K562 (cell line): ENCODE results near the gene ARSA.

Experiments used
- POLR2A ChIP-seq: fragments of 450-650 bp; conservative IDR thresholded peaks from 2 replicates; pipeline ENCODE4 v1.6.1; 2016
- POLR2AphosphoS5 ChIP-seq: IDR thresholded peaks from 2 replicates; pipeline ENCODE4 v1.6.1; 2011; ENCODE audit warnings: mild to moderate bottlenecking, low read depth, low read length, moderate library complexity; ENCODE audit not compliant: control insufficient read depth, insufficient read depth
- TF ChIP-seq, protein P1 (sequence below), 3 experiments: IDR thresholded peaks in 2 of 3; conservative IDR thresholded peaks in 1 of 3; 2 replicates each; pipeline ENCODE4 v1.5.1; 2011 to 2012; ENCODE audit warnings: low read length in 3 of 3, mild to moderate bottlenecking in 3 of 3, control low read depth in 2 of 3, improper control_type of control experiment in 1 of 3, inconsistent platforms in 1 of 3, low read depth in 1 of 3, mixed read lengths in 1 of 3, moderate library complexity in 1 of 3; ENCODE audit not compliant: insufficient read depth in 2 of 3

DNA sequence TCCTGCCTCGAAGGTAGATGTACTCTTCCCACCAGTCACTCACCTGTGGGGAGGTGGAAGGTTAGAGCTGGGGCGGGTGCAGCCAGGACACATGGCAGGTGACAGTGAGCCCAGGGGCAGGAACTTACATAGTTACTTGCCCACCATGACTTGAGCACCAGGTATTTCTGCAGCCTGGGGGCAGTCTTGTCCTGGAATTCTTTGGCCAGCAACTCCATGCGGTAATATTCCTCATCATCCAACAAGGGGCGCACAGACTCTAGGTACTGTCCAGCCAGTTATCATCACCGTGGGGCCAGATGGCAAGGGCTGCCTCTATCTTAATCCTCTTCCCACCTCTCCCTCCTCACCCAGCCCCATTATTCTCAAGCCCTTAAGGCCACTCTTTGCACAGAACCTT, 51.9 kb downstream of the ARSA start:
- TF ChIP-seq POLR2A = no peak
- TF ChIP-seq, protein P1, sequence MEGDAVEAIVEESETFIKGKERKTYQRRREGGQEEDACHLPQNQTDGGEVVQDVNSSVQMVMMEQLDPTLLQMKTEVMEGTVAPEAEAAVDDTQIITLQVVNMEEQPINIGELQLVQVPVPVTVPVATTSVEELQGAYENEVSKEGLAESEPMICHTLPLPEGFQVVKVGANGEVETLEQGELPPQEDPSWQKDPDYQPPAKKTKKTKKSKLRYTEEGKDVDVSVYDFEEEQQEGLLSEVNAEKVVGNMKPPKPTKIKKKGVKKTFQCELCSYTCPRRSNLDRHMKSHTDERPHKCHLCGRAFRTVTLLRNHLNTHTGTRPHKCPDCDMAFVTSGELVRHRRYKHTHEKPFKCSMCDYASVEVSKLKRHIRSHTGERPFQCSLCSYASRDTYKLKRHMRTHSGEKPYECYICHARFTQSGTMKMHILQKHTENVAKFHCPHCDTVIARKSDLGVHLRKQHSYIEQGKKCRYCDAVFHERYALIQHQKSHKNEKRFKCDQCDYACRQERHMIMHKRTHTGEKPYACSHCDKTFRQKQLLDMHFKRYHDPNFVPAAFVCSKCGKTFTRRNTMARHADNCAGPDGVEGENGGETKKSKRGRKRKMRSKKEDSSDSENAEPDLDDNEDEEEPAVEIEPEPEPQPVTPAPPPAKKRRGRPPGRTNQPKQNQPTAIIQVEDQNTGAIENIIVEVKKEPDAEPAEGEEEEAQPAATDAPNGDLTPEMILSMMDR (IDR thresholded peaks at IDR 0.05 in 2 of 3, conservative IDR thresholded peaks at IDR 0.05 in 1 of 3; ENCODE audit: insufficient read depth in 2 of 3, low read depth in 1 of 3, low read length in 3 of 3) = peak; percentile 86 to 99 (median 99)
- no peak for TF ChIP-seq POLR2AphosphoS5
